COLO668 (cell line): Measurements from ENCODE around the gene BTBD9.

Experiments used
- DNase-seq: peaks from one replicate; lab custom pipeline; 2025; ENCODE audit not compliant: unreplicated experiment; lab: John Stamatoyannopoulos, UW

Gene BTBD9

GRCh38 chr6:38566295-38567030 lies 73.3 kb downstream of the BTBD9 start:
- no peak for DNase-seq

GRCh38 chr6:38564301-38564700 lies 75.4 kb downstream of the BTBD9 start:
- no peak for DNase-seq

DNA sequence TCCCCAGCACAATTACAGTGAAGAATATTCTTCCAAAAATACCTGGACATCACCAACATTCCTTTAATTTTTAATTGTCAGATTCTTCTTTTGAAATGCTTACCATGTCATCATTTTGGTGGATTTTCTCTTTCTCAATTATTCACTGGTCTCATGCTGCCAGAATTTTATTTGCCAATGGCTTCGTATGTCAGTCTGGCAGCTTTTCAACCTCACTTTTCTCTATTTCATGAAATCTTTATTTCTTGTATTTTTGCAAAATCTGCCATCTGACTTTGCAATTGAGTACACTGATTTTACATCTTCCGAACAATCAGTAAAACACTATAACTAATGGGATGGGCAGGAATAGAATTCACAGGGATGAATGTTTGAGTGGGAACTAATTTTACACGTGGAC lies 84.1 kb downstream of the BTBD9 start:
- DNase-seq, result no peak

GRCh38 chr6:38554700-38555413 lies 84.9 kb downstream of the BTBD9 start:
- no peak for DNase-seq

DNA sequence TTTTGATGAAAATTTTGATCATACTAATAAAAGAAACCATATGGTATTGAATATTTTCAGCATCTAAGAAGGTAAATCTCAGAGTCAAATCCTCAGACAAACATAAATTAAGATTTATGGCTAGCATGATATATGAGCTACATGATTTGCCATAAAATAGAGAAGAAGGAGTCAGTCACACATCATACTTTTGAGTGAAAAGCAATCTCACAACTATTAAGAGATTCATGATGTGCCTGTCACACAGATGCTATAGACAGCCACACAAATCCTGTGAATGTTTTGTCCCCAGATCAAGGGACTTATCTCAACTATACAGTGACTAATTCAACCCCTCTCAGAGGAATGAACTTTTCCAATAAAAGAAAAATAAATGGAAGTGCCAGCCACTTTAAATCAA lies 85.7 kb downstream of the BTBD9 start:
- DNase-seq, result no peak

GRCh38 chr6:38552121-38552520 lies 87.6 kb downstream of the BTBD9 start:
- DNase-seq, result no peak

GRCh38 chr6:38549795-38550194 lies 89.9 kb downstream of the BTBD9 start:
- no peak for DNase-seq

- no peak for DNase-seq
These were observed 90.5 kb downstream of the BTBD9 start for GRCh38 chr6:38549180-38549579.

GRCh38 chr6:38543022-38543421 lies 96.7 kb downstream of the BTBD9 start:
- no peak for DNase-seq

GRCh38 chr6:38542031-38542430 lies 97.7 kb downstream of the BTBD9 start:
- DNase-seq, result no peak

DNA sequence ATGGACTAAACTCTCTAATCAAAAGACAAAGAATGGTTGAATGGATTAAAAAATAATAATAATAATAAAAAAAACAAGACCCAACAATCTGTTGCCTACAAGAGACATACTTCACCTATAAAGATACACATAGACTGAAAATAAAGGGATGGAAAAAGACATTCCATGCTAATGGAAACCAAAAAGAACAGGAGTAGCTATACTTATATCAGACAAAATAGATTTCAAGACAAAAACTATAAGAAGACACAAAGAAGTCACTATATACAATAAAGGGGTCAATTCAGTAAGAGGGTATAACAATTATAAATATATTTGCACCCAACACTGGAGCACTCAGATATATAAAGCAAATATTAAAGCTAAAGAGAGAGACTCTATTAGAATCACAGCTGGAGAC lies 106.7 kb downstream of the BTBD9 start:
- DNase-seq, result no peak

- DNase-seq, result no peak
These were observed 108.6 kb downstream of the BTBD9 start for GRCh38 chr6:38531134-38531533.

DNA sequence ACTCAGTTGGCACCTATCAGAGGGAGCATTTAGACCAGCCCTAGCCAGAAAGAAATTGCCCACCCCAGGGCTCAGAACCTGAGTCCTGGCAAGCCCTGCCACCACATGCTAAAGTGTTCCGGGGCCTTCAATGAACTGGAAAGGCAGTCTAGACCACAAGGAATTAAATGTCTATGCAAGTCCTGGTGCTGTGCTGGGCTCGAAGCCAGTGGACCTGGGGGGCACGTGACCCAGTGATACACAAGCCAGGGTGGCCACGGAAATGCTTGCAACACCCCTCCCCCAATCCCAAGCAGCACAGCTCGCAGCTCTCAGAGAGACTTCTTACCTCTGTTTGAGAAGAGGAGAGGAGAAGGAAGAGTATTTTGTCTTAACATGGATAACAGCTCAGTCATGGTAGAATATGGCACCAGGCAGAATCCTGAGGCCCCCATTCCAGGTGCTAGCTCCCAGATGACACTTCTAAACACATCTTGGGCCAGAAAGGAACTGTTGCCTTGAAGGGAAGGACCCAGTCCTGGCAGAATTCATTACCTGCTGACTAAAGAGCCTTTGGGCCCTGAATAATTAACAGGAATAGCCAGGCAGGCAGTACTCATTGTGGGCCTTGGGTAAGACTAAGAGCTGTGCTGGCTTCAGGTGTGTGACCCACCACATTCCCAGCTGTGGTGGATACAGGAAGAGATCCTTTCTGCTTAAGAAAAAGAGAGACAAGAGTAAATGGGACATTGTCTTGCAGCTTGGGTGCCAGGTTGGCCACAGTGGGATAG lies 111.3 kb downstream of the BTBD9 start:
- no peak for DNase-seq

DNA sequence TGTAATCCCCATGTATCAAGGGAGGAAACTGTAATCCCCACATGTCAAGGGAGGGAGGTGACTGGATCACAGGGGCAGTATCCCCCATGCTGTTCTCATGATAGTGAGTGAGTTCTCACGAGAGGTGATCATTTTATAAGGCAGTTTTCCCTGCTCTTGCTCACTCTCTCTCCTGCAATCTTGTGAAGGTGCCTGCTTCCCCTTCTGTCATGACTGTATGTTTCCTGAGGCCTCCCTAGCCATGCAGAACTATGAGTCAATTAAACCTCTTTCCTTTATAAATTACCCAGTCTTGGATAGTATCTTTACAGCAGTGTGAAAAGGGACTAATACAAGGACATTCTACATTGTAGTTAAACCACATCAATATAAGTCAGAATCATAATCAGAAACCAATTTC lies 112.4 kb downstream of the BTBD9 start:
- no peak for DNase-seq

DNA sequence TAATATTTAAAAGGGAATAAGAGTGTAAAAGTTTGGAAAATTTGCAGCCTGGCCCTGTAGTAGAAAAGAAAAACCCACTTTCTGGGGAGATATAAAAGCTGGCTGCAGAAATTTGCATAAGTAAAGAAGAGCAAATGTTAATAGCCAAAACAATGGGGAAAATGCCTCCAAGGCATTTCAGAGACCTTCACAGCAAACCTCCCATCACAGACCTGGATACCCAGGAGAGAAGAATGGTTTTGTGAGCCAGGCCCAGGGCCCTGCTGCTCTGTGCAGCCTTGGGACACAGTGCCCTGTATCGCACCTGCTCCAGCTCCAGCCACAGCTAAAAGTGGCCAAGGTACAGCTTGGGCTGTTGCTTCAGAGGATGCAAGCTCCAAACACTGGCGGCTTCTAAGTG lies 113.8 kb downstream of the BTBD9 start:
- no peak for DNase-seq

- DNase-seq, result no peak
These were observed 115.1 kb downstream of the BTBD9 start for GRCh38 chr6:38524436-38525145.

- no peak for DNase-seq
These were observed 117.4 kb downstream of the BTBD9 start for GRCh38 chr6:38522322-38522721.

- no peak for DNase-seq
These were observed 121.0 kb downstream of the BTBD9 start for GRCh38 chr6:38518511-38519304.

- DNase-seq, result no peak
These were observed 122.7 kb downstream of the BTBD9 start for GRCh38 chr6:38517005-38517404.

DNA sequence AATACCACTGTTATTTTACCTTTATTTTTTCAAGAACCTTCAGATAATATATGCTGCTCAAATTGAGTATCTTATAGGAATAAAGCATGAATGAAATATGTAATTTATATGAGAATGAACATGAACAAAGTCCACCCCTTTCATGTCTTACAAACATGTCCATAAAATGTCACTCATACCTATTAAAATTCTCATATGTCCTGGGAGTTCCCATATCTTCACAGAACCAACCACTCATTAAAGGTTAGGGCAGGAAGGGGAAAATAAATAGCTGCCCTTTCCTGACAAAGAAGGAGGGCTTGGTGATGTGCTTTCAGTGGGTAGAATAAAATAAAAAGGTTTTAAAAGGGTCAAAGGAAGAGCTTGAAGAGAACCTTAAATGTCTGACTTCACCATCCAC lies 125.3 kb downstream of the BTBD9 start:
- no peak for DNase-seq

DNA sequence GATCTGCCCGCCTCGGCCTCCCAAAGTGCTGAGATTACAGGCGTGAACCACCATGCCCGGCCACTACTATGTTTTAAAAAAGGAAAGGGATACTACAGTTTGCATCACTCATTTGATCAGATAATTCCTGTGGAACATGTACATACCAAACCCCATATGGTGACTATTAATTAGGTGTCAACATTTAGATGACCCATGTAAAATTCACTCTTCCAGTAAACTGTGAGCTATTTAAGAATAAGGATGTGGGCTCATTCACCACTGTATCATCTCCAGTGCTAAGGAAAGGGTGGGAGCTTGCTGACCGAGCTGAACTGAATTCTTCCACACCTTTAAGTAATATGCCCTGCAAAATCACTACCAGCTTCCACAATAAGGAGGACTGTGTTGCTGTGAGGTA lies 127.5 kb downstream of the BTBD9 start:
- no peak for DNase-seq
